ENCODE measurements around the gene NT5C2.

NT5C2 gene

GRCh38 chr10:103120977-103121735 is 71.9 kb downstream of the NT5C2 start:
- no peak for DNase-seq

GRCh38 chr10:103120546-103120945 is 72.5 kb downstream of the NT5C2 start:
- DNase-seq, result no peak

- no peak for DNase-seq
Measured at GRCh38 chr10:103117247-103117646, 75.8 kb downstream of the NT5C2 start.

- DNase-seq, result no peak
Measured at GRCh38 chr10:103114876-103115275, 78.2 kb downstream of the NT5C2 start.

- DNase-seq, result no peak
Measured at GRCh38 chr10:103111918-103112877, 80.9 kb downstream of the NT5C2 start.

- DNase-seq, result no peak
Measured at GRCh38 chr10:103111031-103111917, 81.8 kb downstream of the NT5C2 start.

GRCh38 chr10:103110407-103110806 is 82.7 kb downstream of the NT5C2 start:
- DNase-seq, result no peak

GRCh38 chr10:103109821-103110220 is 83.3 kb downstream of the NT5C2 start:
- DNase-seq, result no peak

GRCh38 chr10:103106539-103106938 is 86.5 kb downstream of the NT5C2 start:
- no peak for DNase-seq

- DNase-seq, result no peak
Measured at GRCh38 chr10:103105462-103105861, 87.6 kb downstream of the NT5C2 start.

GRCh38 chr10:103104721-103105120 is 88.4 kb downstream of the NT5C2 start:
- no peak for DNase-seq

GRCh38 chr10:103103989-103104388 is 89.1 kb downstream of the NT5C2 start:
- DNase-seq, result no peak

- no peak for DNase-seq
Measured at GRCh38 chr10:103102195-103102594, 90.9 kb downstream of the NT5C2 start.

- no peak for DNase-seq
Measured at GRCh38 chr10:103100620-103101019, 92.5 kb downstream of the NT5C2 start.

GRCh38 chr10:103098240-103098639 is 94.8 kb downstream of the NT5C2 start:
- no peak for DNase-seq

GRCh38 chr10:103096130-103096529 is 96.9 kb downstream of the NT5C2 start:
- no peak for DNase-seq

- DNase-seq, result no peak
Measured at GRCh38 chr10:103095005-103095404, 98.1 kb downstream of the NT5C2 start.

GRCh38 chr10:103090911-103091310 is 102.2 kb downstream of the NT5C2 start:
- DNase-seq, result no peak

- DNase-seq, result no peak
Measured at GRCh38 chr10:103089493-103089892, 103.6 kb downstream of the NT5C2 start.

GRCh38 chr10:103086799-103087198 is 106.3 kb downstream of the NT5C2 start:
- DNase-seq, result no peak

GRCh38 chr10:103086261-103086660 is 106.8 kb downstream of the NT5C2 start:
- no peak for DNase-seq

- no peak for DNase-seq
Measured at GRCh38 chr10:103083977-103084320, 109.1 kb downstream of the NT5C2 start.

All from activated naive CD4-positive, alpha-beta T cell treated with Interleukin-2 at 50 U/mL for 16 hours (primary cell).